Stimulated activated memory B cell treated with anti-CD40 and anti-IgM and Interleukin-4, amounts not matched to agents 10 μg/mL and 1 μg/mL and 100 μg/mL, for 72 hours (primary cell): ENCODE data around the gene FXYD2.

Experiments used
- ATAC-seq: fragments of 150-1000 bp; cut with Tn5 transposase; 2 replicates; pipeline ENCODE4 v1.10.0; 2021
- H3K27ac Mint-ChIP-seq: one replicate; pipeline ENCODE4 v1.8.0; 2022; ENCODE audit warnings: mild to moderate bottlenecking, mixed read lengths
- H3K27me3 Mint-ChIP-seq: one replicate; pipeline ENCODE4 v1.8.0; 2022; ENCODE audit warnings: mixed read lengths
- H3K36me3 Mint-ChIP-seq: one replicate; pipeline ENCODE4 v1.8.0; 2022; ENCODE audit warnings: mixed read lengths
- H3K4me1 Mint-ChIP-seq: one replicate; pipeline ENCODE4 v1.8.0; 2022; ENCODE audit warnings: mixed read lengths
- H3K4me3 Mint-ChIP-seq: one replicate; pipeline ENCODE4 v1.8.0; 2022; ENCODE audit warnings: mild to moderate bottlenecking, moderate library complexity, mixed read lengths
- H3K9me3 Mint-ChIP-seq: one replicate; pipeline ENCODE4 v1.8.0; 2022; ENCODE audit warnings: mixed read lengths

FXYD2 gene

GRCh38 chr11:117808784-117809183, 15.8 kb downstream of the FXYD2 start:
- Mint-ChIP-seq H3K36me3 (no peaks in the 10 kb centered on the region), H3K9me3 (peaks cover 3% of the 10 kb centered on the region), H3K27ac (peak overlapping the region; percentile 8), H3K4me3 (no peak overlapping the region), H3K4me1 (peaks cover 30% of the 10 kb centered on the region), H3K27me3 (no peaks in the 10 kb centered on the region)
- no peak for ATAC-seq

DNA sequence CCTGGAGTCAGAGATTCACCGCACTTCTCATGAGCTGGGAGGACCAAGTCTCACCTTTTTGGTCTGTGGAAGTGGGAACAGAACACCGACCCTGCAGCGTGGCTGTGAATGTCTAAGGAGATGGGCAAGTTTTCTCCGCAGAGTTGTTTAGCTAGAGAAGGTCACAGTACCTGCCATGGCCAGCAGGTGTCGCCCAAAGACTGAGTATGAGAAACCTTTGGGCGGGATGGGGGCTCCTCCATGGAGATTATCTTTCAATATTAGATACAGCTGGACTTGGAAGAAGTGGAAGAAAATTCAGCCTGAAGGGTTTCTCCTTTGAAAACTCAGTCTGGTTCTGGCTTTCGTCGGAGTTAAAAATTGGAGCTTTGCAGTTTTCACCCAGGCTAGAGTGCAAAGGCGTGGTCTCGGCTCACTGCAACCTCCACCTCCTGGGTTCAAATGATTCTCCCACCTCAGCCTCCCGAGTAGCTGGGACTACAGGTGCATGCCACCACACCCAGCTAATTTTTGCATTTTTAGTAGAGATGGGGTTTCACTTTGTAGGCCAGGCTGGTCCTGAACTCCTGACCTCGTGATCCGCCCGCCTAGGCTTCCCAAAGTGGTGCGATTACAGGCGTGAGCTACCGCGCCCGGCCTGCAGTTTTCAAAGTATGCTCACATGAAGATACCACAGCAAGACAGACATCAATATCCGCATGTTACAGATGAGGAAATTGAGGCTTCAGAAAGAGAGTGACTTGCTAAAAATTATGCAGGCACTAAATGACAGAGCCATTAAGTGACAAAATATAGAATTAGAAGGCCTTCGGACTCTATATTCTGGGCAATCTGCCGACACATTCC, 16.8 kb downstream of the FXYD2 start:
- Mint-ChIP-seq H3K4me1 (peaks cover 21% of the 10 kb centered on the region), H3K4me3 (no peak overlapping the region), H3K9me3 (peaks cover 3% of the 10 kb centered on the region), H3K27me3 (no peaks in the 10 kb centered on the region), H3K27ac (no peak overlapping the region), H3K36me3 (no peaks in the 10 kb centered on the region)
- ATAC-seq, result peak; percentile 79

- Mint-ChIP-seq H3K9me3 (peaks cover 3% of the 10 kb centered on the region), H3K4me3 (no peak overlapping the region), H3K4me1 (peaks cover 15% of the 10 kb centered on the region), H3K36me3 (no peaks in the 10 kb centered on the region), H3K27ac (no peak overlapping the region), H3K27me3 (no peaks in the 10 kb centered on the region)
- ATAC-seq, result no peak
These were observed 17.7 kb downstream of the FXYD2 start for GRCh38 chr11:117806846-117807245.

DNA sequence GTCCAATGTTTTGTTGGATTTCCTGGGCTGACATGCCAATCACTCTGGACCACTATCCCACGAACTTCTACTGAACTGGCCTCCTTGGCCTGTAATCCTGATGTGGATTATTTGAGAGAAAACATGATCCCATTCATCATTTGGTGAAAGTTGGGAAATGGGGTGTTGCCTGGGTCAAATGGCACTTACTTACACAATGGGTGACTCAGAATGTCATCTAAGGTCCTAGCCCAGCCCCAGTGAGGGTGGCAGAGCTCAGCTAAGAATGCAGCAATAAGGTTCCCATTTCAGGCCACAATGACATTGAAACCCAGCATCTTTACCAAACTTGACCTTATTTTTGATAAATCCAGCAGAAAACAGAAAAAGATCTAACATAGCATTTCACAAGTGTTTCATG, 19.5 kb downstream of the FXYD2 start:
- no peak for ATAC-seq
- Mint-ChIP-seq H3K4me1 (peaks cover 12% of the 10 kb centered on the region), H3K9me3 (peaks cover 3% of the 10 kb centered on the region)

DNA sequence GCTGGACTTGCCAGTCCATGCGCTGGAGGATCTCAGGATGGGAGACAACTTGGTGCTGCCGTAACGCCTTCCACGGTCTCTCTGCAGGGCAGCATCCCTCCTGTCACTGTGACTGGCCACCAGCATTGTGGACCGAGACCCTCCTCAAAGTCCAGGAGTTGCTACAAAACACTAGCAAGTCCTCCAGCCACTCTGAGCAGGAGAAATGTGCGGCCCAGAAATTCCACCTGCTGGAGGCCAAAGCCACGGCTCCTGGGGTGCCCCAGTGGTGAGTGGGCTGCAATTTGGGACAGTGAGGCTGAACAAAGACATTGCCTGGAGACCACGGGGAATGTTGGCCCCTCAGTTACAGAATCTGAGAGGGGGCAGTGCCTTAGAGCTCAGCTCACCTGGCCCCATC, 20.6 kb downstream of the FXYD2 start:
- no peak overlapping the region for H3K4me3 Mint-ChIP-seq
- H3K36me3 Mint-ChIP-seq, result no peaks in the 10 kb centered on the region
- no peak for ATAC-seq
- no peak overlapping the region for H3K27ac Mint-ChIP-seq
- H3K9me3 Mint-ChIP-seq, result no peaks in the 10 kb centered on the region
- peaks cover 3% of the 10 kb centered on the region for H3K4me1 Mint-ChIP-seq
- H3K27me3 Mint-ChIP-seq, result peaks cover 2% of the 10 kb centered on the region

More for the DNA sequence above, 19.5 kb downstream of the FXYD2 start:
- Mint-ChIP-seq H3K27me3 (no peaks in the 10 kb centered on the region), H3K27ac (no peak overlapping the region), H3K36me3 (no peaks in the 10 kb centered on the region), H3K4me3 (no peak overlapping the region)

DNA sequence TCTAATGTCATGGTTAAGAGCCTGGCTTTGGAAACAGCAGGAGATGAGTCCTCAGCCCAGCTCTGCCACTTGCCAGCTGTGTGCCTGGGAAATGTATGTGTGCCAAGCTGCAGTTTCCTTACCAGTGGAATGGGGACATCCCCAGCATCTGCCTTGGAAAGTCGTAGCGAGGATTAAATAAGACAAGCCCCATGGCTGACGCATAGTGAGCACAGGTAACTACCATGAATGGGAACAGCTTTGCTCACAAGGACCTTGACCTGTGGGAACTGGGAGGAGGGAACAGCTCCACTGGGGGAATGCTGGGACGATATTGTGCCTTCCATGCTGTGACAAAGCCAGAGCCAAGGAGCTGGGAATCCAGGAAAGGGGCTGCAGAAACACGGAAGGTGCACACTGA, 24.9 kb downstream of the FXYD2 start:
- Mint-ChIP-seq H3K4me1 (peaks cover 17% of the 10 kb centered on the region), H3K4me3 (no peak overlapping the region), H3K27ac (no peak overlapping the region), H3K36me3 (no peaks in the 10 kb centered on the region), H3K27me3 (peaks cover 38% of the 10 kb centered on the region), H3K9me3 (no peaks in the 10 kb centered on the region)
- ATAC-seq, result no peak

DNA sequence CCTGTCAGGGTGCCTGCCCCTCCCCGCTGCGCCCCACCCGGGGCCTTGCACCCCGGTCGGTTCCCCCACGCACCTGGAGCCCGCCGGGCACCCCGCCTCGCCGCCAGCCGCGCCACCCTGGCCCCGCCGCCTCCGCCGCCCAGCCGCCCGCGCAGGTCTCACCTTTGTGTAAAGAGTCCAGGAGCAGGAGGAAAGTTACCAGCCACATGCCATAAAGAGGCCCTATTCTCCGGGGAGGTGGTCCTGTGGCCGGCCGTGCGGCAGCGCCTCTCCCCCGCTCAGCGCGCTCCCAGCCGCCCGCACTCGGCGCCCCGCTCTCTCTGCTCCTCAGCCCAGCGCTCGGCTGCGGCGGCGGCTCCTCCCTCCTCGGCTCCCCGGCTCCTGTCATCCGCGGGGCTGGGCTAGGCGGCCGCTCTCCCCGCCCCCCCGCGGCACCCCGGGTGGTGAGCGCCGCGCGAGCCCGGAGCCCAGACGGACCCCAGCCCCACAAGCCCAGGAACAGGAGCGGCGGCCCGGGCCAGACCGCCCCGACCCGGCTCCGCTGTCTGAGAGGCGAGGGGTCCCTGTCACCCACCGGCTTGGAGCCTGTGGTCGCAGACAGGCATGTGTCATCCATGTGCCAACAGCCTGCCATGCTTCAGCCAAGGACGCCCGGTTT, 27.5 kb downstream of the FXYD2 start, which contains the start of gene DSCAML1:
DSCAML1 (minus strand) TSS at position 345 of the 658 bp plus-strand sequence; CDS start at position 208, 137 bp downstream.
- H3K4me1 Mint-ChIP-seq, result peaks cover 17% of the 10 kb centered on the region
- H3K36me3 Mint-ChIP-seq, result no peaks in the 10 kb centered on the region
- peaks cover 64% of the 10 kb centered on the region for H3K27me3 Mint-ChIP-seq
- H3K4me3 Mint-ChIP-seq, result peak within 1 kb of the TSS; percentile 48
- peak; percentile 61 for ATAC-seq
- no peaks in the 10 kb centered on the region for H3K9me3 Mint-ChIP-seq
- H3K27ac Mint-ChIP-seq, result no peak within 1 kb of the TSS

- H3K9me3 Mint-ChIP-seq, result no peaks in the 10 kb centered on the region
- ATAC-seq, result no peak
- peaks cover 70% of the 10 kb centered on the region for H3K27me3 Mint-ChIP-seq
- H3K4me3 Mint-ChIP-seq, result no peak overlapping the region
- no peaks in the 10 kb centered on the region for H3K36me3 Mint-ChIP-seq
- H3K4me1 Mint-ChIP-seq, result peaks cover 17% of the 10 kb centered on the region
- no peak overlapping the region for H3K27ac Mint-ChIP-seq
These were observed 28.1 kb downstream of the FXYD2 start for GRCh38 chr11:117796456-117796871.

DNA sequence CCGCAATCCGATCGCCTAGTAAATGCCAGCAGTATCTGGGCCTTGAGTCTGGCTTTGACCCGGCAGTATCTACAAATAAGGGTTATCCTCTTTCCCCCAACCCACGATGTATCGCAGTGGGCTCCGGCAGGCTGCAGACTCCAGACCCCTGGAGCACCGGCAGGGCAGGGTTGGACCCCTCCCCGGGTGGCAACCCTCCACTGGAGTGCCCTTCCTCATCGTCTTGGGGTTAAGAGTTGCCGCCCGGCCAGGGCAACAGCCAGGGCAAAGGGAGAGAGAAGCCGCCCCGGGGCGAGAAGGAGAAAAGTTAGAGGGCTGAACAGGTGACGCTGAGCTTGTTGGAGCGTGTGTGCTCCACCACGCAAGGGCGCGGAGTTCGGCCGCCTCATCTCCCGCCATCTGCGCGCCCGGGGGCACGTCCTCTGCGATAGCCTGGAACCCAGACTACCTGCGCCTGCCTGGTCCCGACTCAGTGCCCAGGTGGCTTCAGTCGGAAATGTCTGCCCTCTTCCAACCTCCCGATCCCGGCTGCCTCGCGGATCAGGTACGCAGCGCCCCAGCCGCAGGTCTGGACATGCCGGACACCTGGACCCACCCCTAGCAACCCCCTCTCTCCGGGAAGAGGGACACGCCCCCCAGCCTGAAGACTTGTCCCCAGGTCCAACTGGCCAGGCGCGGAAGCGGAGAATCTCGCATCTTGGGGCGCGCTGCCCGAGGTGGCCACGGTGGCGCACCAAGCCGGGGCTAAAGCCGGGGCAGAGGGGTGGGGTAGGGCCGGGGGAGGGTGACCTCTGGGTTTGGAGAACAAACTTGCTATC, 28.7 kb downstream of the FXYD2 start:
- no peaks in the 10 kb centered on the region for H3K36me3 Mint-ChIP-seq
- H3K9me3 Mint-ChIP-seq, result no peaks in the 10 kb centered on the region
- peaks cover 17% of the 10 kb centered on the region for H3K4me1 Mint-ChIP-seq
- H3K4me3 Mint-ChIP-seq, result peak overlapping the region; percentile 41
- no peak overlapping the region for H3K27ac Mint-ChIP-seq
- ATAC-seq, result no peak
- H3K27me3 Mint-ChIP-seq, result peaks cover 76% of the 10 kb centered on the region

DNA sequence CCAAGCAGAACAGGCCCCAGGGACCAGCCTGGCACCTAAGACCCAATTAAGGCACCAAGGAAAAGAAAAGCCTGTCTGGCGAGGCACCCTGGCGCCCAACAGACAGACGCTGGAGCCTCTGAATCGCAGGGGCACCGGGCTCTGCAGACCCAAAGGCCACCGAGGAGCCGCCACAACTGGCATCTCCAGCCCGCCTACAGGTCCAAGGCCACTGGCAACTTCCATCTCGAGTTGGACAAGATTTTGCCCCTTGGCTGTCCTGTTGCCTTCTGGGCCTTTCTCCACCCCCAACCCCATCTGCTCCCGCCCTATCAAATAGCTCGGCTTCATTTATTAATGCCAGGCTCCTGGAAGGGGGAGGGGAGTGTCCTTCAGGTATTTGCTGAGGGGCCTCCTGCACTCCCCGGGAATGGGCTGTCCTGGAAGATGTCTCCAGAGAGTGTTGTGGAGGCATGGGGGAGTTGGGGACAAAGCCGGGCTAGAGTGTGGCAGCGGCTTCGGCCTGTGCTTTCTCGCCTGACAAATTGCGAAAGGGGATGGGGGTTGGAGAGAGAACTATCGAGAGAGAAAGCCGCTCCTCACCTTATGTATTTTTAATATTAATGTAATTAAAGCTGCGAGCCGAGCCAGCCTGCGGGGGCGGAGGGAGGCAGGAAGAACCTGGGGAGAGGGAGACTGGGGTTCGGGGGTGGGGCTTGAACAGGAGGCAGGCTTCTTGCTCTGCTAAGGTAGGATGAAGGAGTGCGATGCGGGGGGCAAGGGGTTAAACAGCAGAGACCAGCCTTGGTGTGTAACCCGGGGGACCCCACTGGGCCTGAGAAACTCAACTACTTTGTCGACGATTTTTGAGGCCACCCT, 29.5 kb downstream of the FXYD2 start:
- H3K4me3 Mint-ChIP-seq, result no peak overlapping the region
- H3K36me3 Mint-ChIP-seq, result no peaks in the 10 kb centered on the region
- H3K27ac Mint-ChIP-seq, result no peak overlapping the region

DNA sequence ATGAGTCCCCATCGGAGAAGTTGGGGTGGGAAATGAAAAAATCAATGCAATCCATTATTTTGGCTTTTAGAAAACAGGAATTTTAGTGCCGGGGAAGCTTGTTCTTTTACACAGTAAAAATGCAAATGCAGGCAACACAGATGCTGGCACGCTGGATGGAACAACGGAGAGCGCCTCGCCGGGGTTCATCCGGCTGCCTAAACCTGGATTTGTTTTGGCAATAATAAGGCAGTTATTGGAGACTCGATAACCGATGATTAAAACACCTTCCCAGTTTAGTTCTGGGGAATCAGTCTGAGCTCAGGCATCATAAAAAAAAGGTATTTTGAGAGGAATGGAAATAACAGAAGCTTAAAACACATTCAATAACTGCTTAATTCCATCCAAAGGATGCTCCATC, 30.4 kb downstream of the FXYD2 start:
- peaks cover 92% of the 10 kb centered on the region for H3K27me3 Mint-ChIP-seq
- H3K27ac Mint-ChIP-seq, result no peak overlapping the region
- H3K9me3 Mint-ChIP-seq, result no peaks in the 10 kb centered on the region
- H3K4me1 Mint-ChIP-seq, result peaks cover 17% of the 10 kb centered on the region
- H3K4me3 Mint-ChIP-seq, result no peak overlapping the region
- no peak for ATAC-seq
- H3K36me3 Mint-ChIP-seq, result no peaks in the 10 kb centered on the region

More for the DNA sequence above, 29.5 kb downstream of the FXYD2 start:
- no peak for ATAC-seq
- Mint-ChIP-seq H3K27me3 (peaks cover 84% of the 10 kb centered on the region), H3K9me3 (no peaks in the 10 kb centered on the region), H3K4me1 (peaks cover 17% of the 10 kb centered on the region)

- ATAC-seq, result no peak
- Mint-ChIP-seq H3K27ac (no peak overlapping the region), H3K36me3 (no peaks in the 10 kb centered on the region), H3K27me3 (peaks cover 86% of the 10 kb centered on the region), H3K4me1 (peaks cover 17% of the 10 kb centered on the region), H3K9me3 (no peaks in the 10 kb centered on the region), H3K4me3 (no peak overlapping the region)
These were observed 31.0 kb downstream of the FXYD2 start for GRCh38 chr11:117793583-117793982.

- peaks cover 17% of the 10 kb centered on the region for H3K4me1 Mint-ChIP-seq
- H3K27me3 Mint-ChIP-seq, result peaks cover 84% of the 10 kb centered on the region
- H3K9me3 Mint-ChIP-seq, result no peaks in the 10 kb centered on the region
- no peak overlapping the region for H3K27ac Mint-ChIP-seq
- H3K4me3 Mint-ChIP-seq, result no peak overlapping the region
- ATAC-seq, result no peak
- H3K36me3 Mint-ChIP-seq, result no peaks in the 10 kb centered on the region
These were observed 31.6 kb downstream of the FXYD2 start for GRCh38 chr11:117792992-117793391.

DNA sequence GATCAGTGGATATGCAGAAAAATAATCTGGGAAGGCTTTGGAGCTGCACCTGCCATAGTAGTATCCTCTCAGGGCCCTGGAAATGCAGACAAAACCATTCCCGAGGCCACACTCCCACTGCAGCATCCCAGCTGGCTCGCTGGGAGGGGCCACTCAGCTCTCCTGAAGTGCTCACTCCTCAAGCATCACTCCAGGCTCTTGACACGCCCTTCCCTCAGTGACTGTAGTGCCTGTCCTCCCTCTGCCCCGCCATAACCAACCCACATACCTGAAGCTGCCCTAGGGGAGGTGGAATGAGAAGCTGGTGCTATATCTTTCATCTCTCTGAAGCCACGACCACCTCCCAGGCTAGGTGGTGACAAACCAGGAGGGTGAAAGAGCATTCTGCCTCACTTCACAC, 32.3 kb downstream of the FXYD2 start:
- H3K27ac Mint-ChIP-seq, result no peak overlapping the region
- no peaks in the 10 kb centered on the region for H3K36me3 Mint-ChIP-seq
- no peak for ATAC-seq
- no peaks in the 10 kb centered on the region for H3K9me3 Mint-ChIP-seq
- H3K4me1 Mint-ChIP-seq, result peaks cover 17% of the 10 kb centered on the region
- peaks cover 84% of the 10 kb centered on the region for H3K27me3 Mint-ChIP-seq
- no peak overlapping the region for H3K4me3 Mint-ChIP-seq
